ENCODE measurements around the gene MCUB.

The MCUB gene

GRCh38 chr4:109648997-109649575, 89.0 kb downstream of the MCUB start:
- H3K4me3 ChIP-seq: no peak overlapping the region
- H3K27ac ChIP-seq: no peak overlapping the region
- no peak for DNase-seq (ENCODE audit: low spot score)
- no peak for TF ChIP-seq CTCF (IDR thresholded peaks at IDR 0.05)

- no peak for TF ChIP-seq CTCF (IDR thresholded peaks at IDR 0.05)
- DNase-seq (ENCODE audit: low spot score): no peak
- H3K27ac ChIP-seq: no peak overlapping the region
- H3K4me3 ChIP-seq: no peak overlapping the region
These were observed 89.8 kb downstream of the MCUB start for GRCh38 chr4:109649872-109650271.

GRCh38 chr4:109655396-109655795, 95.3 kb downstream of the MCUB start:
- Histone ChIP-seq H3K4me3 (no peak overlapping the region), H3K27ac (no peak overlapping the region)
- no peak for TF ChIP-seq CTCF (IDR thresholded peaks at IDR 0.05)
- DNase-seq (ENCODE audit: low spot score): no peak

- Histone ChIP-seq H3K4me3 (no peak overlapping the region), H3K27ac (no peak overlapping the region)
- no peak for TF ChIP-seq CTCF (IDR thresholded peaks at IDR 0.05)
- no peak for DNase-seq (ENCODE audit: low spot score)
These were observed 97.9 kb downstream of the MCUB start for GRCh38 chr4:109657854-109658418.

- DNase-seq (ENCODE audit: low spot score): no peak
- TF ChIP-seq CTCF (IDR thresholded peaks at IDR 0.05): no peak
These were observed 98.9 kb downstream of the MCUB start for GRCh38 chr4:109658871-109659410.

GRCh38 chr4:109662116-109662515, 102.1 kb downstream of the MCUB start:
- no peak for TF ChIP-seq CTCF (IDR thresholded peaks at IDR 0.05)
- no peak overlapping the region for H3K4me3 ChIP-seq
- no peak for DNase-seq (ENCODE audit: low spot score)
- no peak overlapping the region for H3K27ac ChIP-seq

More at GRCh38 chr4:109658871-109659410, 98.9 kb downstream of the MCUB start:
- no peak overlapping the region for H3K4me3 ChIP-seq
- no peak overlapping the region for H3K27ac ChIP-seq

- DNase-seq (ENCODE audit: low spot score): no peak
- H3K27ac ChIP-seq: no peak overlapping the region
These were observed 102.7 kb downstream of the MCUB start for GRCh38 chr4:109662771-109663170.

More at GRCh38 chr4:109662771-109663170, 102.7 kb downstream of the MCUB start:
- no peak overlapping the region for H3K4me3 ChIP-seq
- TF ChIP-seq CTCF (IDR thresholded peaks at IDR 0.05): no peak

Measured in coronary artery (tissue), 2 donors.